ENCODE results near the gene EXOC3L2. TPM values are rescaled to one million over a fixed set of nuclear protein-coding genes. Genes with fewer than 3 reads are reported as not detected.

EXOC3L2 gene
- total RNA-seq, 1 experiment from 2014 or later, result 0.08 TPM

GRCh38 chr19:45251452-45252354, 6.5 kb upstream of the EXOC3L2 start:
- POLR2A ChIA-PET, result interaction anchor here (0.5 kb wide), 1 partner anchor 90 kb away, joined by 6 read pairs; no protein-coding TSS in a partner anchor
- in situ Hi-C loops (cut with HindIII; ENCODE audit: low pct_unique_long_range_greater_than_20kb, low sequenced_read_pairs) (no loop called here), intact Hi-C loops (cut with micrococcal nuclease; ENCODE audit: unreplicated experiment) (loop anchor here (10.0 kb wide), 1 partner anchor 73 kb away; the partner anchor contains the start of gene CKM)
- Histone ChIP-seq H3K27me3 (ENCODE audit: control insufficient read depth, insufficient read depth, low read length) (no peaks in the 10 kb centered on the region), H3K27ac (ENCODE audit: low read length) (peak overlapping the region; percentile 34; the same call in 1 of the 2 replicates), H3K9me3 (ENCODE audit: control insufficient read depth, insufficient read depth, low read depth, low read length) (no peaks in the 10 kb centered on the region), H3K4me3 (ENCODE audit: low read depth in 2 of 2, low read length in 2 of 2) (peak overlapping the region; percentile 61 to 63), H3K36me3 (ENCODE audit: control insufficient read depth, insufficient read depth, low read length) (no peaks in the 10 kb centered on the region; the same call in 1 of the 2 replicates), H3K4me1 (ENCODE audit: control insufficient read depth, insufficient read depth, low read length) (no peaks in the 10 kb centered on the region; the same call in 1 of the 2 replicates)
- BruUV-seq (replicated peaks), result no TSS peak
- CTCF ChIA-PET, result no interaction called here
- no peak for DNase-seq (ENCODE audit: low read depth, low spot score)
- TF ChIP-seq REST (IDR thresholded peaks at IDR 0.05; ENCODE audit: insufficient read depth in 1 of 2, low read depth in 2 of 2, low read length in 1 of 2), result no peak
- no peak for TF ChIP-seq POLR2AphosphoS5 (IDR thresholded peaks at IDR 0.05; ENCODE audit: low read depth, low read length)
- no peak for TF ChIP-seq SIN3A (IDR thresholded peaks at IDR 0.05; ENCODE audit: borderline replicate concordance, insufficient read depth, low read depth, low read length)
- no peak for TF ChIP-seq TCF7L2 (IDR thresholded peaks at IDR 0.05; ENCODE audit: low read depth, low read length)
- TF ChIP-seq CTCF (IDR thresholded peaks at IDR 0.05), result no peak
- peak; percentile 30; the same call in 1 of the 2 replicates for ATAC-seq

GRCh38 chr19:45250832-45251451, 5.7 kb upstream of the EXOC3L2 start, which contains the start of gene MARK4:
MARK4 (plus strand) TSS chr19:45251271; CDS start chr19:45251589, 318 bp downstream.
- Histone ChIP-seq H3K9me3 (ENCODE audit: control insufficient read depth, insufficient read depth, low read depth, low read length) (no peaks in the 10 kb centered on the region), H3K27me3 (ENCODE audit: control insufficient read depth, insufficient read depth, low read length) (no peaks in the 10 kb centered on the region), H3K4me3 (ENCODE audit: low read depth in 2 of 2, low read length in 2 of 2) (peak within 1 kb of the TSS; percentile 63 to 67), H3K4me1 (ENCODE audit: control insufficient read depth, insufficient read depth, low read length) (no peaks in the 10 kb centered on the region; the same call in 1 of the 2 replicates), H3K27ac (ENCODE audit: low read length) (peak within 1 kb of the TSS; percentile 68), H3K36me3 (ENCODE audit: control insufficient read depth, insufficient read depth, low read length) (no peaks in the 10 kb centered on the region; the same call in 1 of the 2 replicates)
- TF ChIP-seq TCF7L2 (IDR thresholded peaks at IDR 0.05; ENCODE audit: low read depth, low read length) (no peak), REST (IDR thresholded peaks at IDR 0.05; ENCODE audit: insufficient read depth in 1 of 2, low read depth in 2 of 2, low read length in 1 of 2) (no peak), POLR2AphosphoS5 (IDR thresholded peaks at IDR 0.05; ENCODE audit: low read depth, low read length) (no peak), SIN3A (IDR thresholded peaks at IDR 0.05; ENCODE audit: borderline replicate concordance, insufficient read depth, low read depth, low read length) (no peak), CTCF (IDR thresholded peaks at IDR 0.05) (no peak)
- CTCF ChIA-PET, result interaction anchor here (0.5 kb wide), 1 partner anchor 76 kb away, joined by 4 read pairs; no protein-coding TSS in a partner anchor
- in situ Hi-C loops (cut with HindIII; ENCODE audit: low pct_unique_long_range_greater_than_20kb, low sequenced_read_pairs) (no loop called here), intact Hi-C loops (cut with micrococcal nuclease; ENCODE audit: unreplicated experiment) (loop anchor here (10.0 kb wide), 1 partner anchor 74 kb away; the partner anchor contains the start of gene CKM)
- ATAC-seq, result peak; percentile 76
- no TSS peak for BruUV-seq (replicated peaks)
- no peak for DNase-seq (ENCODE audit: low read depth, low spot score)
- POLR2A ChIA-PET, result no interaction called here

Data from Panc1 (cell line).